ENCODE results near the gene COMMD3.

- TF ChIP-seq CTCF (IDR thresholded peaks at IDR 0.05) (no peak), POLR2A (IDR thresholded peaks at IDR 0.05) (no peak)
Measured at GRCh38 chr10:22293747-22294404, 22.3 kb upstream of the COMMD3 start.

Data from adrenal gland (tissue), 5 donors.